HepG2 (cell line): ENCODE data around the gene PRUNE1. TPM values are rescaled to one million over a fixed set of nuclear protein-coding genes. Genes with fewer than 3 reads are reported as not detected.

Experiments
- ARHGAP35 ChIP-seq: sonication (generic); formaldehyde crosslinking; IDR thresholded peaks from 2 replicates; pipeline ENCODE4 v1.9.0; 2022; ENCODE audit warnings: mild to moderate bottlenecking, inconsistent platforms, moderate library complexity, missing genetic modification reagents, borderline replicate concordance
- CBX5 ChIP-seq: sonication (generic); formaldehyde crosslinking; IDR thresholded peaks from 2 replicates; pipeline ENCODE4 v1.4.0; 2020; ENCODE audit warnings: missing genetic modification reagents, borderline replicate concordance
- HNRNPL ChIP-seq: fragments of 200-400 bp; formaldehyde crosslinking; IDR thresholded peaks from 2 replicates; pipeline ENCODE4 v1.6.1; 2017; ENCODE audit warnings: mild to moderate bottlenecking, low read depth, low read length
- NFKB2 ChIP-seq: sonication (generic); formaldehyde crosslinking; IDR thresholded peaks from 2 replicates; pipeline ENCODE4 v1.4.0; 2020; ENCODE audit warnings: missing genetic modification reagents, borderline replicate concordance
- PHF20 ChIP-seq: sonication (generic); formaldehyde crosslinking; IDR thresholded peaks from 2 replicates; pipeline ENCODE4 v1.5.0; 2020; ENCODE audit warnings: mild to moderate bottlenecking, missing genetic modification reagents
- RNF2 ChIP-seq: fragments of 450-650 bp; conservative IDR thresholded peaks from 2 replicates; pipeline ENCODE4 v1.6.1; 2016; ENCODE audit warnings: low read depth
- ZKSCAN8 ChIP-seq: IDR thresholded peaks from 2 replicates; pipeline ENCODE4 v1.6.1; 2016; ENCODE audit warnings: borderline replicate concordance, missing genetic modification reagents, missing compliant biosample characterization
- ZNF543 ChIP-seq: sonication (generic); formaldehyde crosslinking; IDR thresholded peaks from 2 replicates; pipeline ENCODE4 v1.4.0; 2020; ENCODE audit warnings: mild to moderate bottlenecking, missing genetic modification reagents
- ZNF547 ChIP-seq: sonication (generic); formaldehyde crosslinking; IDR thresholded peaks from 2 replicates; pipeline ENCODE4 v1.5.1; 2020; ENCODE audit warnings: mild to moderate bottlenecking, missing genetic modification reagents
- ZNF747 ChIP-seq: sonication (generic); formaldehyde crosslinking; IDR thresholded peaks from 2 replicates; pipeline ENCODE4 v1.8.1; 2023; ENCODE audit warnings: missing genetic modification reagents, mild to moderate bottlenecking, borderline replicate concordance
- polyA plus RNA-seq, 8 experiments: library from polyadenylated mRNA; depleted of rRNA in 3 of 8; stranded (reverse) in 7 of 8; unstranded in 1 of 8; fragments of >200 nt; fragmentation: Illumina TruSeq in 4 of 8; extraction: Trizol in 4 of 8; gene quantifications; 2 replicates each; pipeline versions ENCODE4 v1.2.1 to v1.2.3, GENCODE V29; 2011 to 2016; ENCODE audit warnings: low read depth in 4 of 8, missing spikeins in 1 of 8, mixed read lengths in 1 of 8; ENCODE audit not compliant: insufficient read depth in 1 of 8
- total RNA-seq, 5 experiments: library from RNA; depleted of rRNA; stranded (reverse); fragments of >200 nt; fragmentation: Illumina TruSeq; extraction: Trizol; gene quantifications; 2 replicates each; pipeline ENCODE4 v1.2.3, GENCODE V29; 2016; ENCODE audit warnings: low read depth in 1 of 5
- TF ChIP-seq, protein P1 (sequence below): sonication (generic); formaldehyde crosslinking; IDR thresholded peaks from 2 replicates; pipeline ENCODE4 v1.8.1; 2023; ENCODE audit warnings: mild to moderate bottlenecking, inconsistent platforms, moderate library complexity, missing genetic modification reagents, borderline replicate concordance
- TF ChIP-seq, protein P2 (sequence below): fragments of 450-650 bp; IDR thresholded peaks from 2 replicates; pipeline ENCODE4 v1.6.1; 2016
- TF ChIP-seq, protein P3 (sequence below): sonication (generic); formaldehyde crosslinking; IDR thresholded peaks from 2 replicates; pipeline ENCODE4 v1.8.1; 2023; ENCODE audit warnings: mild to moderate bottlenecking, missing genetic modification reagents
- TF ChIP-seq, protein P4 (sequence below): sonication (generic); formaldehyde crosslinking; IDR thresholded peaks from 2 replicates; pipeline ENCODE4 v1.5.0; 2020; ENCODE audit warnings: missing genetic modification reagents, mild to moderate bottlenecking, borderline replicate concordance
- TF ChIP-seq, protein P5 (sequence below): sonication (generic); formaldehyde crosslinking; IDR thresholded peaks from 2 replicates; pipeline ENCODE4 v1.4.0; 2020; ENCODE audit warnings: mild to moderate bottlenecking, low read depth, missing genetic modification reagents
- TF ChIP-seq, protein P6 (sequence below): sonication (generic); formaldehyde crosslinking; IDR thresholded peaks from 2 replicates; pipeline ENCODE4 v1.4.0; 2020; ENCODE audit warnings: missing genetic modification reagents
- TF ChIP-seq, protein P7 (sequence below): sonication (generic); formaldehyde crosslinking; IDR thresholded peaks from 2 replicates; pipeline ENCODE4 v1.4.0; 2020; ENCODE audit warnings: missing genetic modification reagents, borderline replicate concordance

Gene PRUNE1
- total and polyA plus RNA-seq, 2 of the 13 experiments (the other 11 are each of a cell fraction or from before 2014, with no cell fraction given) = 19.0 to 31.9 TPM

DNA sequence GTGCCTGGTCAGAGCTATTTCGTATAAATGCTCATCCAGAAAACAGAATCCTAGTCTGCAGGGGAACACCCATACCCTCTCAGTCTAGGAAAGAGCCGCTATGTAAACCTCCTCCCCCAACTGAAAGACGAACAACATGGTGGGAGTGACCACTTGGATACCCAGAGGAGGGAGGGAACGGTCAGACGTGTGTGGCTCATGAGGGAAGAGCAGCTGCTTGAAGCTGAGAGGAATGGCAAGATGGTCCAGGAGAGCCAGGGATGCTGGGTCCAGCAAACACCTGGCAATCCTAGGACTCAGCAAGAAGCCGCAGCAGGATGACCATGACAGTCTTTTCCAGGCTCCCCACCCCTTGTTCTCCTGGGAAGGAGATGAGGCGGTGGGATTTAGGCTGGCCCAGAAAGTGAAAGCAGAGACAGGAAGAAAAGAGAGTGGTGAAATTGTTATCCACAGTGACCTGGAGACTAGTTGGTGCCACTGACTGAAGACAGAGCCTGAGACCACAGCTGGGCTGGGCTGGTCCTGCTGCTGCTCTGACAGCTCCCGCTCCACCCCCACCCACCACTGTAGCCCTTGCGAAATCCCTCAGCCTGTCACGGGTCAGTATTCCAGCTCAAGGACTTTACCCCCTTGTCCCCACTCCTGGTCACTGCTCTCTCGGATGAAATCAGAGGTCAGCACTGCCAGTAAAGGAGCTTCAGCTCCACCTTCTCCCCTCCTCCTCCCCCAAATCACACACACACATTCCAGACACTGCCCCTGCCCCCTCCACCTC is 37.3 kb upstream of the PRUNE1 start (continued):
- TF ChIP-seq NFKB2 (CRISPR knock-in tag) (0 out of 2 replicates have a peak, but pooled peaks have one; percentile 55), HNRNPL (0 out of 2 replicates have a peak, but pooled peaks have one; percentile 16), ZNF543 (no peak; the same call in 1 of the 2 replicates), ZKSCAN8 (no peak; the same call in 1 of the 2 replicates), ARHGAP35 (0 out of 2 replicates have a peak, but pooled peaks have one; percentile 25), ZNF547 (CRISPR knock-in tag) (no peak; the same call in 1 of the 2 replicates), PHF20 (CRISPR knock-in tag) (0 out of 2 replicates have a peak, but pooled peaks have one; percentile 44), RNF2 (no peak), CBX5 (CRISPR knock-in tag) (peak; percentile 88; the same call in 1 of the 2 replicates), ZNF747 (CRISPR knock-in tag) (peak; percentile 91; the same call in 1 of the 2 replicates)
- TF ChIP-seq, protein P1, sequence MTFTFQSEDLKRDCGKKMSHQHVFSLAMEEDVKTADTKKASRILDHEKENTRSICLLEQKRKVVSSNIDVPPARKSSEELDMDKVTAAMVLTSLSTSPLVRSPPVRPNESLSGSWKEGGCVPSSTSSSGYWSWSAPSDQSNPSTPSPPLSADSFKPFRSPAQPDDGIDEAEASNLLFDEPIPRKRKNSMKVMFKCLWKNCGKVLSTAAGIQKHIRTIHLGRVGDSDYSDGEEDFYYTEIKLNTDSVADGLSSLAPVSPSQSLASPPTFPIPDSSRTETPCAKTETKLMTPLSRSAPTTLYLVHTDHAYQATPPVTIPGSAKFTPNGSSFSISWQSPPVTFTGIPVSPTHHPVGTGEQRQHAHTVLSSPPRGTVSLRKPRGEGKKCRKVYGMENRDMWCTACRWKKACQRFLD (CRISPR knock-in tag) = no peak
- TF ChIP-seq, protein P2, sequence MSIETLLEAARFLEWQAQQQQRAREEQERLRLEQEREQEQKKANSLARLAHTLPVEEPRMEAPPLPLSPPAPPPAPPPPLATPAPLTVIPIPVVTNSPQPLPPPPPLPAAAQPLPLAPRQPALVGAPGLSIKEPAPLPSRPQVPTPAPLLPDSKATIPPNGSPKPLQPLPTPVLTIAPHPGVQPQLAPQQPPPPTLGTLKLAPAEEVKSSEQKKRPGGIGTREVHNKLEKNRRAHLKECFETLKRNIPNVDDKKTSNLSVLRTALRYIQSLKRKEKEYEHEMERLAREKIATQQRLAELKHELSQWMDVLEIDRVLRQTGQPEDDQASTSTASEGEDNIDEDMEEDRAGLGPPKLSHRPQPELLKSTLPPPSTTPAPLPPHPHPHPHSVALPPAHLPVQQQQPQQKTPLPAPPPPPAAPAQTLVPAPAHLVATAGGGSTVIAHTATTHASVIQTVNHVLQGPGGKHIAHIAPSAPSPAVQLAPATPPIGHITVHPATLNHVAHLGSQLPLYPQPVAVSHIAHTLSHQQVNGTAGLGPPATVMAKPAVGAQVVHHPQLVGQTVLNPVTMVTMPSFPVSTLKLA = peak; percentile 33; the same call in 1 of the 2 replicates
- TF ChIP-seq, protein P3, sequence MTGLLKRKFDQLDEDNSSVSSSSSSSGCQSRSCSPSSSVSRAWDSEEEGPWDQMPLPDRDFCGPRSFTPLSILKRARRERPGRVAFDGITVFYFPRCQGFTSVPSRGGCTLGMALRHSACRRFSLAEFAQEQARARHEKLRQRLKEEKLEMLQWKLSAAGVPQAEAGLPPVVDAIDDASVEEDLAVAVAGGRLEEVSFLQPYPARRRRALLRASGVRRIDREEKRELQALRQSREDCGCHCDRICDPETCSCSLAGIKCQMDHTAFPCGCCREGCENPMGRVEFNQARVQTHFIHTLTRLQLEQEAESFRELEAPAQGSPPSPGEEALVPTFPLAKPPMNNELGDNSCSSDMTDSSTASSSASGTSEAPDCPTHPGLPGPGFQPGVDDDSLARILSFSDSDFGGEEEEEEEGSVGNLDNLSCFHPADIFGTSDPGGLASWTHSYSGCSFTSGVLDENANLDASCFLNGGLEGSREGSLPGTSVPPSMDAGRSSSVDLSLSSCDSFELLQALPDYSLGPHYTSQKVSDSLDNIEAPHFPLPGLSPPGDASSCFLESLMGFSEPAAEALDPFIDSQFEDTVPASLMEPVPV (CRISPR knock-in tag) = peak; percentile 72
- TF ChIP-seq, protein P4, sequence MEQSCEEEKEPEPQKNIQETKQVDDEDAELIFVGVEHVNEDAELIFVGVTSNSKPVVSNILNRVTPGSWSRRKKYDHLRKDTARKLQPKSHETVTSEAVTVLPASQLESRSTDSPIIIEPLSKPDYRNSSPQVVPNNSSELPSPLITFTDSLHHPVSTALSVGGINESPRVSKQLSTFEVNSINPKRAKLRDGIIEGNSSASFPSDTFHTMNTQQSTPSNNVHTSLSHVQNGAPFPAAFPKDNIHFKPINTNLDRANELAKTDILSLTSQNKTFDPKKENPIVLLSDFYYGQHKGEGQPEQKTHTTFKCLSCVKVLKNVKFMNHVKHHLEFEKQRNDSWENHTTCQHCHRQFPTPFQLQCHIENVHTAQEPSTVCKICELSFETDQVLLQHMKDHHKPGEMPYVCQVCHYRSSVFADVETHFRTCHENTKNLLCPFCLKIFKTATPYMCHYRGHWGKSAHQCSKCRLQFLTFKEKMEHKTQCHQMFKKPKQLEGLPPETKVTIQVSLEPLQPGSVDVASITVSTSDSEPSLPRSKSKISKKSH (CRISPR knock-in tag) = no peak
- TF ChIP-seq, protein P5, sequence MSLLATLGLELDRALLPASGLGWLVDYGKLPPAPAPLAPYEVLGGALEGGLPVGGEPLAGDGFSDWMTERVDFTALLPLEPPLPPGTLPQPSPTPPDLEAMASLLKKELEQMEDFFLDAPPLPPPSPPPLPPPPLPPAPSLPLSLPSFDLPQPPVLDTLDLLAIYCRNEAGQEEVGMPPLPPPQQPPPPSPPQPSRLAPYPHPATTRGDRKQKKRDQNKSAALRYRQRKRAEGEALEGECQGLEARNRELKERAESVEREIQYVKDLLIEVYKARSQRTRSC (CRISPR knock-in tag) = peak; percentile 72; the same call in 1 of the 2 replicates
- TF ChIP-seq, protein P6, sequence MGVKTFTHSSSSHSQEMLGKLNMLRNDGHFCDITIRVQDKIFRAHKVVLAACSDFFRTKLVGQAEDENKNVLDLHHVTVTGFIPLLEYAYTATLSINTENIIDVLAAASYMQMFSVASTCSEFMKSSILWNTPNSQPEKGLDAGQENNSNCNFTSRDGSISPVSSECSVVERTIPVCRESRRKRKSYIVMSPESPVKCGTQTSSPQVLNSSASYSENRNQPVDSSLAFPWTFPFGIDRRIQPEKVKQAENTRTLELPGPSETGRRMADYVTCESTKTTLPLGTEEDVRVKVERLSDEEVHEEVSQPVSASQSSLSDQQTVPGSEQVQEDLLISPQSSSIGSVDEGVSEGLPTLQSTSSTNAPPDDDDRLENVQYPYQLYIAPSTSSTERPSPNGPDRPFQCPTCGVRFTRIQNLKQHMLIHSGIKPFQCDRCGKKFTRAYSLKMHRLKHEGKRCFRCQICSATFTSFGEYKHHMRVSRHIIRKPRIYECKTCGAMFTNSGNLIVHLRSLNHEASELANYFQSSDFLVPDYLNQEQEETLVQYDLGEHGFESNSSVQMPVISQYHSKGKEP = no peak
- TF ChIP-seq, protein P7, sequence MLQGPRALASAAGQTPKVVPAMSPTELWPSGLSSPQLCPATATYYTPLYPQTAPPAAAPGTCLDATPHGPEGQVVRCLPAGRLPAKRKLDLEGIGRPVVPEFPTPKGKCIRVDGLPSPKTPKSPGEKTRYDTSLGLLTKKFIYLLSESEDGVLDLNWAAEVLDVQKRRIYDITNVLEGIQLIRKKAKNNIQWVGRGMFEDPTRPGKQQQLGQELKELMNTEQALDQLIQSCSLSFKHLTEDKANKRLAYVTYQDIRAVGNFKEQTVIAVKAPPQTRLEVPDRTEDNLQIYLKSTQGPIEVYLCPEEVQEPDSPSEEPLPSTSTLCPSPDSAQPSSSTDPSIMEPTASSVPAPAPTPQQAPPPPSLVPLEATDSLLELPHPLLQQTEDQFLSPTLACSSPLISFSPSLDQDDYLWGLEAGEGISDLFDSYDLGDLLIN (CRISPR knock-in tag) = no peak
